Measurements from ENCODE around the gene OXLD1. TPM values are rescaled to one million over a fixed set of nuclear protein-coding genes. Genes with fewer than 3 reads are reported as not detected.

OXLD1 gene
- total RNA-seq (10 to 100 TPM; 15.5 to 23.6 (median 20.5) TPM), polyA plus RNA-seq (10 to 100 TPM; 35.1 to 44.9 (median 39.8) TPM)
- long read RNA-seq, donor 1, transcript OXLD1-201 (2 exons, 620 nt) = minor isoform, 5 of 19 reads
- long read RNA-seq, donor 1, transcript OXLD1-206 (1 exons, 1,600 nt) = major isoform, 9 of 19 reads
- long read RNA-seq, donor 1, partial matches to known transcripts = 0 of 19 reads
- long read RNA-seq, donor 1, other reads (novel, unspliced or antisense) = 0 of 19 reads
- long read RNA-seq, donor 2, transcript OXLD1-201 (2 exons, 620 nt) = minor isoform, 8 of 34 reads
- long read RNA-seq, donor 2, transcript OXLD1-207 (2 exons, 821 nt) = minor isoform, 6 of 34 reads
- long read RNA-seq, donor 2, transcript OXLD1-206 (1 exons, 1,600 nt) = major isoform, 19 of 34 reads
- long read RNA-seq, donor 2, partial matches to known transcripts = 0 of 34 reads
- long read RNA-seq, donor 2, other reads (novel, unspliced or antisense) = 0 of 34 reads

DNA sequence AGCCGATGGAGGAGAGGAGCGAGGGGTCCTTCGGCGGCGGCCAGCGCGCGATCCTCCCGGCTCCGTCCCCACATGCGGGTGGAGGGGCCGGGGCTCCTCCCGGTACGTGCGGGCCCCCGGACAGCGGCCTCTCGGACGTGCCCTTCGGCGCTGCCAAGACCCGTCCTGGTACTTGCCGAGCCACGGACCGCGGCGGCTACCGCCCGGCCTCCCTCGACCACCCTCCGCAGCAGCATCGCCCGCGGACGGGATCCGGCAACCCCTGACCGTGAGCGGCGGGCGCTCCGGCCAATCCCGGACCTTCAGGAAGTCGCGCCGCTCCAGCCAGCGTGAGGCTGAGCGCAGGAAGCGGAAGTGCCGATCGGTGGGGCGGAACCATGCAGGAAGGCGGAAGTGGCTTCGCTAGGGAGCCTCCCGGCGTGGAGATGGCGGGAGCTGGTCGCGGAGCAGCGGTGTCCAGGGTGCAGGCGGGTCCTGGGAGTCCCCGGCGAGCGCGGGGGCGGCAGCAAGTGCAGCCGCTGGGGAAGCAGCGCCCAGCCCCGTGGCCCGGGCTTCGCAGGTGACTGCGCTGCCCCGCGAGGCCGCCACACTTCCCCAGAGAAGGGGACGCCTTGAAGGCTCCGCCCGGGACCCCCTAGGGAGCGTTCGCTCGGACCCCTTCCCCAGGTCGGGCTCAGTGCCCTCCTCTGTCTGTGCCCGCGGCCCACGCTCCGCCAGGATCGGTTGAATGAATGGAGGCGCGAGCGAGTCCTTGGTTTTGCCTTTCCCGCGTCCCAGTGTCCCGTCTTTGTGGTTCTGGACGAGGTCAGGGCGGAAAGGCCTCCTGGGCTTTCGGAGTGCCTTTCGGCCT is at the start of gene OXLD1, which contains the start of gene CCDC137:
TSS of gene OXLD1 (minus strand) at position 264 of the 850 bp plus-strand sequence. CDS start at position 236, 28 bp downstream.
TSS of gene CCDC137 (plus strand) at position 396 of the 850 bp plus-strand sequence. CDS start at position 426, 30 bp downstream.
- peak; percentile 98 to 99 (median 99) for ATAC-seq
- intact Hi-C loops (cut with DNase I) = loop anchor here (2.0 kb wide), 1 partner anchor 30 kb away; the partner anchor contains the start of genes NPLOC4 (in 2 of the 2) and TSPAN10 (in 2 of the 2)
- no peaks in the 10 kb centered on the region for H3K9me3 ChIP-seq
- peak within 1 kb of the TSS; percentile 100 for H3K4me3 ChIP-seq
- no peak for TF ChIP-seq CTCF (IDR thresholded peaks at IDR 0.05)
- H3K27me3 ChIP-seq (ENCODE audit: insufficient read depth in 3 of 3, low read length in 2 of 3) = no peaks in the 10 kb centered on the region
- H3K27ac ChIP-seq = peak within 1 kb of the TSS; percentile 90
- 0 to 1% (median 0%) methylated on average over 72 to 96 of the region's 96 CpGs for WGBS, 3 donors
- peaks cover 0 to 48% of the 10 kb centered on the region in 2 donors for H3K36me3 ChIP-seq (ENCODE audit: insufficient read depth in 1 of 2, low read depth in 1 of 2)
- peak; percentile 98 for DNase-seq
- H3K4me1 ChIP-seq = peaks cover 11% of the 10 kb centered on the region

GRCh38 chr17:81715107-81715871 is 48.9 kb upstream of the OXLD1 start:
- intact Hi-C loops (cut with DNase I) = no loop called here
- 87 to 91% (median 89%) methylated on average over 30 to 32 of the region's 32 CpGs for WGBS, 3 donors
- DNase-seq = peak in 1 of 2 donors; percentile 39

GRCh38 chr17:81714412-81715106 is 48.2 kb upstream of the OXLD1 start:
- intact Hi-C loops (cut with DNase I) = no loop called here
- ATAC-seq = no peak

More at GRCh38 chr17:81715107-81715871, 48.9 kb upstream of the OXLD1 start:
- Histone ChIP-seq H3K36me3 (ENCODE audit: insufficient read depth in 1 of 2, low read depth in 1 of 2) (no peaks in the 10 kb centered on the region), H3K4me1 (peaks cover 24% of the 10 kb centered on the region), H3K27ac (no peak overlapping the region), H3K4me3 (no peak overlapping the region), H3K9me3 (no peaks in the 10 kb centered on the region), H3K27me3 (ENCODE audit: insufficient read depth in 3 of 3, low read length in 2 of 3) (no peaks in the 10 kb centered on the region)
- no peak for ATAC-seq
- TF ChIP-seq CTCF (IDR thresholded peaks at IDR 0.05) = no peak

More at GRCh38 chr17:81714412-81715106, 48.2 kb upstream of the OXLD1 start:
- Histone ChIP-seq H3K4me3 (no peak overlapping the region), H3K36me3 (ENCODE audit: insufficient read depth in 1 of 2, low read depth in 1 of 2) (no peaks in the 10 kb centered on the region), H3K27ac (no peak overlapping the region), H3K27me3 (ENCODE audit: insufficient read depth in 3 of 3, low read length in 2 of 3) (no peaks in the 10 kb centered on the region), H3K9me3 (no peaks in the 10 kb centered on the region), H3K4me1 (peaks cover 26% of the 10 kb centered on the region)
- 93 to 94% (median 94%) methylated on average over 39 of the region's 39 CpGs for WGBS, 3 donors
- no peak for TF ChIP-seq CTCF (IDR thresholded peaks at IDR 0.05)
- peak in 1 of 2 donors; percentile 38 for DNase-seq
